Measurements from ENCODE around the gene DNAJC4.
A peak's percentile ranks its signal among the peaks of the same experiment; 100 is the strongest.

The DNAJC4 gene

GRCh38 chr11:64238076-64238475 is 7.7 kb downstream of the DNAJC4 start:
- in situ Hi-C loops (cut with MboI; ENCODE audit: low sequenced_read_pairs, unreplicated experiment): no loop called here

GRCh38 chr11:64238999-64239398 is 8.7 kb downstream of the DNAJC4 start:
- no peak for DNase-seq (ENCODE audit: low spot score)
- in situ Hi-C loops (cut with MboI; ENCODE audit: low sequenced_read_pairs, unreplicated experiment): no loop called here
- no peak for TF ChIP-seq CTCF (IDR thresholded peaks at IDR 0.05; ENCODE audit: borderline replicate concordance, control extremely low read depth, extremely low read depth, insufficient read depth, missing control alignments)

More at GRCh38 chr11:64238076-64238475, 7.7 kb downstream of the DNAJC4 start:
- TF ChIP-seq CTCF (IDR thresholded peaks at IDR 0.05; ENCODE audit: borderline replicate concordance, control extremely low read depth, extremely low read depth, insufficient read depth, missing control alignments): no peak
- DNase-seq (ENCODE audit: low spot score): no peak

GRCh38 chr11:64239662-64240434 is 9.5 kb downstream of the DNAJC4 start:
- DNase-seq (ENCODE audit: low spot score): peak; percentile 75
- TF ChIP-seq CTCF (IDR thresholded peaks at IDR 0.05; ENCODE audit: borderline replicate concordance, control extremely low read depth, extremely low read depth, insufficient read depth, missing control alignments): no peak
- in situ Hi-C loops (cut with MboI; ENCODE audit: low sequenced_read_pairs, unreplicated experiment): no loop called here

- in situ Hi-C loops (cut with MboI; ENCODE audit: low sequenced_read_pairs, unreplicated experiment): no loop called here
- no peak for TF ChIP-seq CTCF (IDR thresholded peaks at IDR 0.05; ENCODE audit: borderline replicate concordance, control extremely low read depth, extremely low read depth, insufficient read depth, missing control alignments)
- DNase-seq (ENCODE audit: low spot score): peak; percentile 94
These were observed 10.3 kb downstream of the DNAJC4 start, which contains the start of gene FKBP2 for GRCh38 chr11:64240435-64241240. TSS of gene FKBP2 (plus strand) at chr11:64241095. CDS start at chr11:64242388, 1,293 bp downstream.

GRCh38 chr11:64241241-64241490 is 10.8 kb downstream of the DNAJC4 start:
- in situ Hi-C loops (cut with MboI; ENCODE audit: low sequenced_read_pairs, unreplicated experiment): no loop called here
- no peak for TF ChIP-seq CTCF (IDR thresholded peaks at IDR 0.05; ENCODE audit: borderline replicate concordance, control extremely low read depth, extremely low read depth, insufficient read depth, missing control alignments)
- DNase-seq (ENCODE audit: low spot score): no peak

GRCh38 chr11:64241491-64242374 is 11.4 kb downstream of the DNAJC4 start:
- in situ Hi-C loops (cut with MboI; ENCODE audit: low sequenced_read_pairs, unreplicated experiment): no loop called here
- DNase-seq (ENCODE audit: low spot score): peak; percentile 97

More at GRCh38 chr11:64241491-64242374, 11.4 kb downstream of the DNAJC4 start:
- TF ChIP-seq CTCF (IDR thresholded peaks at IDR 0.05; ENCODE audit: borderline replicate concordance, control extremely low read depth, extremely low read depth, insufficient read depth, missing control alignments): no peak
